Neural progenitor cell (in vitro differentiated cells): ENCODE measurements around the gene PRTFDC1. TPM values are rescaled to one million over a fixed set of nuclear protein-coding genes. Genes with fewer than 3 reads are reported as not detected.
"Not testable (repeated sequence)": the region's sequence is repeated elsewhere in the genome, so short reads cannot be mapped to it uniquely, and the experiment has no call there.

Experiments
- DNase-seq: peaks from one replicate; pipeline ENCODE4 v3.0.0-alpha.2; 2016; ENCODE audit warnings: low spot score
- H2AFZ ChIP-seq: fragments of 200-600 bp; sonication (generic); replicated peaks from 2 replicates; pipeline ENCODE4 v1.6.1; 2016; ENCODE audit warnings: antibody characterized with exemption
- H3F3A ChIP-seq: fragments of 200-600 bp; sonication (generic); 2 replicates; pipeline ENCODE4 v1.6.1; 2016; ENCODE audit warnings: antibody characterized with exemption, low read depth
- H3K27ac ChIP-seq: fragments of 200-600 bp; sonication (generic); 2 replicates; pipeline ENCODE4 v1.5.1; 2016; ENCODE audit warnings: mild to moderate bottlenecking
- H3K27me3 ChIP-seq: fragments of 200-600 bp; sonication (generic); 2 replicates; pipeline ENCODE4 v1.6.1; 2016; ENCODE audit warnings: mild to moderate bottlenecking, moderate library complexity
- H3K36me3 ChIP-seq: fragments of 200-600 bp; sonication (generic); 2 replicates; pipeline ENCODE4 v1.5.1; 2016
- H3K4me1 ChIP-seq: fragments of 200-600 bp; sonication (generic); 2 replicates; pipeline ENCODE4 v1.6.1; 2016; ENCODE audit warnings: mixed run types
- H3K4me2 ChIP-seq: fragments of 200-600 bp; sonication (generic); 2 replicates; pipeline ENCODE4 v1.6.1; 2016
- H3K4me3 ChIP-seq: fragments of 200-600 bp; sonication (generic); 2 replicates; pipeline ENCODE4 v1.5.1; 2016
- H3K79me2 ChIP-seq: fragments of 200-600 bp; sonication (generic); 2 replicates; pipeline ENCODE4 v1.6.1; 2016; ENCODE audit warnings: low read depth
- H3K9ac ChIP-seq: fragments of 200-600 bp; sonication (generic); 2 replicates; pipeline ENCODE4 v1.6.1; 2016
- H3K9me3 ChIP-seq: fragments of 200-600 bp; sonication (generic); 2 replicates; pipeline ENCODE4 v1.5.1; 2016; ENCODE audit warnings: low read depth
- H4K20me1 ChIP-seq: fragments of 200-600 bp; sonication (generic); 2 replicates; pipeline ENCODE4 v1.6.1; 2016; ENCODE audit warnings: low read depth
- H3K27ac Mint-ChIP-seq: 3 replicates; pipeline ENCODE4 v1.8.0; 2021; ENCODE audit warnings: mixed read lengths
- H3K27me3 Mint-ChIP-seq: 2 replicates; pipeline ENCODE4 v1.8.0; 2022; ENCODE audit warnings: low read depth, mild to moderate bottlenecking, inconsistent platforms, moderate library complexity, mixed read lengths; ENCODE audit not compliant: insufficient read depth
- H3K36me3 Mint-ChIP-seq: 3 replicates; pipeline ENCODE4 v1.8.0; 2021; ENCODE audit warnings: mixed read lengths
- H3K4me1 Mint-ChIP-seq: 3 replicates; pipeline ENCODE4 v1.8.0; 2021; ENCODE audit warnings: mixed read lengths
- H3K4me3 Mint-ChIP-seq: 3 replicates; pipeline ENCODE4 v1.8.0; 2021; ENCODE audit warnings: mild to moderate bottlenecking, moderate library complexity, mixed read lengths
- H3K9me3 Mint-ChIP-seq: 3 replicates; pipeline ENCODE4 v1.8.0; 2020; ENCODE audit warnings: mixed read lengths
- CTCF ChIP-seq: fragments of 200-600 bp; sonication (generic); IDR thresholded peaks from 2 replicates; pipeline ENCODE4 v1.5.1; 2017; ENCODE audit warnings: antibody characterized with exemption, mild to moderate bottlenecking
- EZH2 ChIP-seq: fragments of 200-600 bp; sonication (generic); IDR thresholded peaks from 2 replicates; pipeline ENCODE4 v1.6.1; 2017; ENCODE audit warnings: antibody characterized with exemption, mild to moderate bottlenecking, moderate library complexity
- EZH2phosphoT487 ChIP-seq: fragments of 200-600 bp; sonication (generic); IDR thresholded peaks from 2 replicates; pipeline ENCODE4 v1.6.1; 2017; ENCODE audit warnings: antibody characterized with exemption
- total RNA-seq: library from RNA; depleted of rRNA; stranded (reverse); fragments of >200 nt; gene quantifications from 2 replicates; pipeline ENCODE4 v1.2.3, GENCODE V29; 2015; ENCODE audit warnings: low replicate concordance

PRTFDC1 gene
- total RNA-seq, 1 donor from 2014 or later, result 37.7 TPM

GRCh38 chr10:24925799-24926198 is 26.6 kb downstream of the PRTFDC1 start:
- H3K36me3 Mint-ChIP-seq, result peaks cover 8% of the 10 kb centered on the region
- H2AFZ ChIP-seq, result no peak overlapping the region
- H3K4me1 ChIP-seq, result peaks cover 8% of the 10 kb centered on the region
- no peak overlapping the region for H3K27ac ChIP-seq
- no peaks in the 10 kb centered on the region for H4K20me1 ChIP-seq
- H3K4me1 Mint-ChIP-seq, result peaks cover 19% of the 10 kb centered on the region
- H3K4me3 Mint-ChIP-seq, result no peak overlapping the region
- no peak for TF ChIP-seq CTCF
- no peak for TF ChIP-seq EZH2phosphoT487
- no peak for TF ChIP-seq EZH2
- H3K36me3 ChIP-seq, result no peaks in the 10 kb centered on the region
- H3K9ac ChIP-seq, result no peak overlapping the region
- H3K27me3 Mint-ChIP-seq, result peaks cover 5% of the 10 kb centered on the region
- H3F3A ChIP-seq, result no peaks in the 10 kb centered on the region
- DNase-seq, result no peak
- H3K27ac Mint-ChIP-seq, result no peak overlapping the region
- no peaks in the 10 kb centered on the region for H3K79me2 ChIP-seq
- no peaks in the 10 kb centered on the region for H3K27me3 ChIP-seq
- no peak overlapping the region for H3K4me2 ChIP-seq
- H3K4me3 ChIP-seq, result no peak overlapping the region
- H3K9me3 ChIP-seq, result peaks cover 2% of the 10 kb centered on the region
- H3K9me3 Mint-ChIP-seq, result peaks cover 21% of the 10 kb centered on the region

GRCh38 chr10:24924483-24924882 is 27.9 kb downstream of the PRTFDC1 start:
- not testable (repeated sequence) for H3K36me3 Mint-ChIP-seq, H3K27me3 ChIP-seq, H4K20me1 ChIP-seq

GRCh38 chr10:24922222-24922868 is 30.1 kb downstream of the PRTFDC1 start:
- DNase-seq, H2AFZ ChIP-seq, H3K4me3 ChIP-seq, H3K27ac ChIP-seq, H3F3A ChIP-seq, H3K27me3 Mint-ChIP-seq, H3K9ac ChIP-seq, H3K4me1 Mint-ChIP-seq, H3K27me3 ChIP-seq, H4K20me1 ChIP-seq, H3K36me3 ChIP-seq, H3K27ac Mint-ChIP-seq, H3K9me3 ChIP-seq, H3K4me3 Mint-ChIP-seq, H3K4me2 ChIP-seq, H3K4me1 ChIP-seq, H3K36me3 Mint-ChIP-seq, H3K79me2 ChIP-seq: not testable (repeated sequence)
- H3K9me3 Mint-ChIP-seq, result peaks cover 29% of the 10 kb centered on the region

More at GRCh38 chr10:24924483-24924882, 27.9 kb downstream of the PRTFDC1 start:
- not testable (repeated sequence) for H3K9me3 ChIP-seq, H3K27ac Mint-ChIP-seq, H3K4me1 ChIP-seq, H3K79me2 ChIP-seq, H3K4me3 ChIP-seq, H3K4me2 ChIP-seq, H3K27ac ChIP-seq, H2AFZ ChIP-seq, H3K9ac ChIP-seq, H3F3A ChIP-seq, H3K36me3 ChIP-seq, DNase-seq, H3K4me3 Mint-ChIP-seq, H3K27me3 Mint-ChIP-seq
- Mint-ChIP-seq H3K4me1 (peaks cover 14% of the 10 kb centered on the region), H3K9me3 (peaks cover 26% of the 10 kb centered on the region)

GRCh38 chr10:24920907-24921881 is 31.2 kb downstream of the PRTFDC1 start:
- Histone ChIP-seq H3K79me2 (no peaks in the 10 kb centered on the region), H3F3A (no peaks in the 10 kb centered on the region), H2AFZ (no peak overlapping the region), H4K20me1 (no peaks in the 10 kb centered on the region), H3K9ac (no peak overlapping the region), H3K4me1 (no peaks in the 10 kb centered on the region), H3K9me3 (peaks cover 2% of the 10 kb centered on the region), H3K36me3 (no peaks in the 10 kb centered on the region), H3K4me2 (no peak overlapping the region), H3K27ac (no peak overlapping the region), H3K4me3 (no peak overlapping the region), H3K27me3 (no peaks in the 10 kb centered on the region)
- H3K27ac Mint-ChIP-seq, result peak overlapping the region; percentile 93
- peaks cover 9% of the 10 kb centered on the region for H3K36me3 Mint-ChIP-seq
- H3K27me3 Mint-ChIP-seq, result peaks cover 5% of the 10 kb centered on the region
- peaks cover 29% of the 10 kb centered on the region for H3K9me3 Mint-ChIP-seq
- DNase-seq, result no peak
- no peak overlapping the region for H3K4me3 Mint-ChIP-seq
- no peak for TF ChIP-seq EZH2
- TF ChIP-seq EZH2phosphoT487, result no peak
- TF ChIP-seq CTCF, result no peak
- H3K4me1 Mint-ChIP-seq, result peaks cover 9% of the 10 kb centered on the region

GRCh38 chr10:24920192-24920591 is 32.2 kb downstream of the PRTFDC1 start:
- not testable (repeated sequence) for H3K27ac ChIP-seq, H3K4me1 Mint-ChIP-seq, H3K36me3 ChIP-seq, DNase-seq, H3K4me2 ChIP-seq, H3K27me3 Mint-ChIP-seq, H3K27ac Mint-ChIP-seq, H3K79me2 ChIP-seq, H3K4me3 Mint-ChIP-seq, H3K27me3 ChIP-seq, H3K9ac ChIP-seq, H3K9me3 ChIP-seq, H2AFZ ChIP-seq, H3K36me3 Mint-ChIP-seq, H4K20me1 ChIP-seq, H3F3A ChIP-seq, H3K4me3 ChIP-seq, H3K4me1 ChIP-seq
- peaks cover 25% of the 10 kb centered on the region for H3K9me3 Mint-ChIP-seq

GRCh38 chr10:24919629-24920028 is 32.8 kb downstream of the PRTFDC1 start:
- DNase-seq, H3K27ac Mint-ChIP-seq, H3K27me3 ChIP-seq, H3K27me3 Mint-ChIP-seq, H3K9ac ChIP-seq, H3K4me2 ChIP-seq, H3K9me3 ChIP-seq, H3K4me1 Mint-ChIP-seq, H3K79me2 ChIP-seq, H3K4me1 ChIP-seq, H3K4me3 Mint-ChIP-seq, H3K4me3 ChIP-seq, H3K36me3 Mint-ChIP-seq, H3K27ac ChIP-seq, H4K20me1 ChIP-seq, H3K36me3 ChIP-seq, H2AFZ ChIP-seq, H3F3A ChIP-seq: not testable (repeated sequence)
- H3K9me3 Mint-ChIP-seq, result peaks cover 19% of the 10 kb centered on the region
